GM12872 (cell line): Measurements from ENCODE around the gene USP34.

Source experiments
- TF ChIP-seq, protein P1 (sequence below): IDR thresholded peaks from 3 replicates; pipeline ENCODE4 v1.5.1; 2011; ENCODE audit warnings: low read depth, mild to moderate bottlenecking, low read length, moderate library complexity; ENCODE audit not compliant: insufficient read depth

USP34 gene

DNA sequence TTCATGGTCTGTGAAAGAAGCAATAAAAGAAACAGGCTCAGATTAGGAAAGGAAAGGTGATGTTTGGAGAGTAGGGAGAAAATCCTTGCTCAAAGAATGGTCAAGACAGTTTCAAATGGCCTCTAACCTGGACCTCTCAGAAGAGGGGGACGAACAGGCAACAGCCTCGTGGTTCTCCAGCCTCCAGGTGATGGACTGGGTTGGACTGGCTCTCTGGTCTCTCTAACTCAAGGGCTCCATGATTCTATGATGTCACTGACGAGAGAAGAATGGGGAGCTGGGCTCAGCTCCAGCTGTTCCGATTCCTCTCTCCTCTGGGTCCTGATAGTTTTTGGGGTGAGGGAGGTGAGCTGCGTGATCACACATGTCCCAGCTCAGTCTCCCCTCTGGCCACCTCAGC, 309.0 kb downstream of the USP34 start, which contains the start of gene C2orf74:
C2orf74 (plus strand) TSS at position 301 of the 400 bp plus-strand sequence. CDS start 327 bp downstream, outside the sequence.
- TF ChIP-seq, protein P1, sequence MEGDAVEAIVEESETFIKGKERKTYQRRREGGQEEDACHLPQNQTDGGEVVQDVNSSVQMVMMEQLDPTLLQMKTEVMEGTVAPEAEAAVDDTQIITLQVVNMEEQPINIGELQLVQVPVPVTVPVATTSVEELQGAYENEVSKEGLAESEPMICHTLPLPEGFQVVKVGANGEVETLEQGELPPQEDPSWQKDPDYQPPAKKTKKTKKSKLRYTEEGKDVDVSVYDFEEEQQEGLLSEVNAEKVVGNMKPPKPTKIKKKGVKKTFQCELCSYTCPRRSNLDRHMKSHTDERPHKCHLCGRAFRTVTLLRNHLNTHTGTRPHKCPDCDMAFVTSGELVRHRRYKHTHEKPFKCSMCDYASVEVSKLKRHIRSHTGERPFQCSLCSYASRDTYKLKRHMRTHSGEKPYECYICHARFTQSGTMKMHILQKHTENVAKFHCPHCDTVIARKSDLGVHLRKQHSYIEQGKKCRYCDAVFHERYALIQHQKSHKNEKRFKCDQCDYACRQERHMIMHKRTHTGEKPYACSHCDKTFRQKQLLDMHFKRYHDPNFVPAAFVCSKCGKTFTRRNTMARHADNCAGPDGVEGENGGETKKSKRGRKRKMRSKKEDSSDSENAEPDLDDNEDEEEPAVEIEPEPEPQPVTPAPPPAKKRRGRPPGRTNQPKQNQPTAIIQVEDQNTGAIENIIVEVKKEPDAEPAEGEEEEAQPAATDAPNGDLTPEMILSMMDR: no peak

DNA sequence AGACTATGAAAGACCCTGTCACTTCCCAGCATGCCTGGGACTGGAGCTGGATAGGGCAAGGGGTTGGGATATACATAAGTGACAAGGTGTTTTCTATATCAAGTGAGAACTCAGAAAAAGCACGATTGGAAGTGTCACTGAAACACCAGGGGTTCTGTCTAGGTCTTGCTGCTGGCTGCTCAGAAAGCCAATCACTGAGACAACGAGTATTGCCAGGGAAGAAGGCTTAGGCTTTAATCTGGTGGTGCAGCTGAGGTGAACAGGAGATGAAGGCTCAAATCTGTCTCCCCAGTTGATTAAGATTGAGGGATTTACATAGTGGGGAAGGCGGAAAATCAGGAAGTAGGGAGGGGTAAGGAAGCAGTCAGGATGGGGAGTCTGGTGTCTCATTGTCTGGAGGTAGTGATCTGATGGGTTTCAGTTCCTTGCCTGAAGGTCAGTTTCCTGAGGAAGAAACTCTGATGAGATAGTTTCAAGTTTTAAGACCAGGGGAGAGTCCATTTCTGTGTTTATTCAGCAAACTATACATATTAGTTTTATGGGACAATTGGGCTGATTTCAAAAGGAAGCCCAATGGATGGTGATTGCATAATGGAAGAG, 312.4 kb downstream of the USP34 start:
- TF ChIP-seq, protein P1: no peak

DNA sequence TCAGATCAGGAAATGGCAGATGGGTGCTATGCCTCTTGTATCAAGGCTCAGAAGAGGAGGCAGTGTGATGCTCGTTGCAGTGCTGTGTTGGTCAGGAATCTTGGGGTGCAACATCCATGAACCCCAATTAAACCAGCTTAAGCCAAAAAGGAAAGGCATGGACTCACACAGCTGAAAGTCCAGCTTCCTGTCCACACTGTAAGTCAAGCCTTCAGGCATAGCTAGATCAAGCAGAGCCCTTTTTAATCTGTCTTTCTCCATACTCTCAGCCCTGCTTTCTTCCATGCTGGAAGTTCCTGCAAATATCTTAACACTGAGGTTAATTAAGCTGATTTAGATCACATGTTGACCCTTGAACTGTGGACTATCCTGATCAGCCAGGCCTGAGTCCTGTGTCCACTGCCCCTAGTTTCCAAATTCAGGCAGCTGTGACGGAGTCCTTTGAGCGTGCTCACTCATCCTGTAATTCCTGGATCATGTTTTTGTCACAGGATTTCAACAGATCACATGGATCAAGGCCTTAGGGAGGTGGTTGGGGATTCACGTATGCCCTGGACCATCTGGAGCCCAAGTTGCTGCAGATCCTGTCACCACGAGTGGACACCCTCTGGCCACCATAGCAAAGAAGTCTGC, 313.4 kb downstream of the USP34 start:
- TF ChIP-seq, protein P1: no peak

GRCh38 chr2:61151436-61151835, 319.5 kb downstream of the USP34 start:
- TF ChIP-seq, protein P1: no peak

DNA sequence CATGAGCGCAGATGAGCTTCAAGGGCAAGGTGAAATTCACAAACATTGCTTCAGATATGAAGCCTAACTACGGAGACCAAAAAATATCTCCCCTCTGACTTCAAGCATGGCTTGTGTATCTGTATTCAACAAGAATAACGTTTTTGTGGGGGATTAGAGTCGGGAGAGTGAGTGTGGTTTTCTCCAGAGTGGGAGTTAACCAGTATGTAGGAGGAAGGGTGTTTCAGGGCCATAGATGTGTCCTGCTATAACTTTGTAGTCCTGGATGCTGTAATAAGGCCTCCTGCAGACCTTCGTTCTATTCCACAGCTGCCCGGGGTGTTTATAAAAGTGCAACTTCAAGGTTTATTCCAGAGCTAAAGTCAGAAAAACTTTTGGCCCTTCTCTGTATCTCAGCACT, 321.8 kb downstream of the USP34 start:
- TF ChIP-seq, protein P1: no peak

GRCh38 chr2:61145990-61146389, 324.9 kb downstream of the USP34 start:
- TF ChIP-seq, protein P1: no peak

DNA sequence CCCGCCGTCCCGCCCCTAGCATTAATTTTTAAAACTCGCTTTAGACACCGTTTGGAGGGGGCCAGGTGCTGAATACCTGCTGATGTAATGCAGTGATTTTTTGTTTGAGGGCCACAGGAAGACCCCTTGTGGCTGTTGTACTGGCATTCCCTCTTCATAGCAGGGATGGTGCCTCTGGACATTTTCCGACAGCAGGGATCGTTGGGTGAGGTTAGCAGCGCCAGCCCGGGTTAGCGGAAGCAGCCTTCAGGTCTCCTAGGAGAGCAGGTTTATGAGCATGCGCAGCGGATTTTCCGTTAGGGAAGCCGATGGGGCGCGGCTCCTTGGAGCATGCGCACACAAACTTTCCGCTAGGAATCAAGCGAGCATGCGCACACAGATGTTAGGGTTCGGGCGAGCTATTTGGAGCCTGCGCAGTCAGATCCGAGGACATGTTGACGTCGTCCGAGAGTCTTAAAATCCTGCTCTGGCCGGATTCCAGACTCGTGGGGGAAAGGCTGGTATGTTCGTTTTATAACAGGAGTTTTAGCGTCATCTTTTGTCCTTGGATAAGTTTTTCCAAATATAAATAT, 326.1 kb downstream of the USP34 start:
- TF ChIP-seq, protein P1: no peak
